PC-3 (cell line): ENCODE measurements around the gene CNTNAP2. TPM values are rescaled to one million over a fixed set of nuclear protein-coding genes. Genes with fewer than 3 reads are reported as not detected.

Experiments
- ATAC-seq: fragments of 200-7000 bp; cut with Tn5 transposase; 2 replicates; pipeline ENCODE4 v1.9.1; 2020; ENCODE audit warnings: mild to moderate bottlenecking, moderate library complexity
- BruUV-seq: library from RNA; stranded (reverse); fragments of 400-500 nt; replicated peaks from 2 replicates; lab custom pipeline; 2021; lab: Mats Ljungman, UMichigan
- CTCF ChIA-PET: fragments of 300-600 bp; sonication (Branson Sonifier 250); formaldehyde crosslinking; loops from one replicate; lab custom pipeline; 2022; ENCODE audit warnings: antibody characterized with exemption; lab: Charles Lee
- POLR2A ChIA-PET: fragments of 300-600 bp; sonication (Branson Sonifier 250); formaldehyde crosslinking; loops from one replicate; lab custom pipeline; 2022; ENCODE audit warnings: antibody characterized with exemption; ENCODE audit not compliant: unreplicated experiment; lab: Charles Lee
- DNase-seq: peaks from one replicate; pipeline ENCODE4 v3.0.0-alpha.2; 2015
- H2AFZ ChIP-seq: fragments of 300-600 bp; sonication (generic); 2 replicates; pipeline ENCODE4 v1.6.0; 2016; ENCODE audit warnings: antibody characterized with exemption, low read length
- H3F3A ChIP-seq: fragments of 300-600 bp; sonication (generic); one replicate; pipeline ENCODE4 v1.6.0; 2017; ENCODE audit warnings: antibody characterized with exemption, low read length, control low read depth, mild to moderate bottlenecking; ENCODE audit not compliant: unreplicated experiment
- H3K27ac ChIP-seq: fragments of 300-600 bp; sonication (generic); 2 replicates; pipeline ENCODE4 v1.5.1; 2016; ENCODE audit warnings: mild to moderate bottlenecking, low read length
- H3K27me3 ChIP-seq: fragments of 300-600 bp; sonication (generic); 2 replicates; pipeline ENCODE4 v1.6.1; 2016; ENCODE audit warnings: low read length, mixed read lengths
- H3K36me3 ChIP-seq: fragments of 300-600 bp; sonication (generic); 2 replicates; pipeline ENCODE4 v1.6.1; 2016; ENCODE audit warnings: low read depth, mixed run types, low read length, mixed read lengths
- H3K4me1 ChIP-seq: fragments of 300-600 bp; sonication (generic); 2 replicates; pipeline ENCODE4 v1.5.1; 2016; ENCODE audit warnings: low read length; ENCODE audit not compliant: insufficient read depth
- H3K4me2 ChIP-seq: fragments of 300-600 bp; sonication (generic); 2 replicates; pipeline ENCODE4 v1.6.0; 2016; ENCODE audit warnings: low read length
- H3K4me3 ChIP-seq: fragments of 300-600 bp; sonication (generic); 2 replicates; pipeline ENCODE4 v1.5.1; 2016; ENCODE audit warnings: mild to moderate bottlenecking, low read length, mixed read lengths
- H3K79me2 ChIP-seq: fragments of 300-600 bp; sonication (generic); 2 replicates; pipeline ENCODE4 v1.6.1; 2017; ENCODE audit warnings: low read length, mixed read lengths
- H3K9ac ChIP-seq: fragments of 300-600 bp; sonication (generic); 2 replicates; pipeline ENCODE4 v1.6.0; 2016; ENCODE audit warnings: mild to moderate bottlenecking, low read length
- H3K9me2 ChIP-seq: fragments of 300-600 bp; sonication (generic); replicated peaks from 2 replicates; pipeline ENCODE4 v1.6.1; 2016; ENCODE audit warnings: mixed run types, low read length, mixed read lengths
- H3K9me3 ChIP-seq: fragments of 300-600 bp; sonication (generic); 2 replicates; pipeline ENCODE4 v1.6.1; 2016; ENCODE audit warnings: low read length, mixed read lengths
- H4K20me1 ChIP-seq: fragments of 300-600 bp; sonication (generic); 2 replicates; pipeline ENCODE4 v1.6.1; 2016; ENCODE audit warnings: low read length, mixed read lengths
- CTCF ChIP-seq: fragments of 300-600 bp; sonication (generic); conservative IDR thresholded peaks from 2 replicates; pipeline ENCODE4 v1.5.1; 2017; ENCODE audit warnings: antibody characterized with exemption, low read depth, mild to moderate bottlenecking, low read length
- EZH2 ChIP-seq: fragments of 300-600 bp; sonication (generic); IDR thresholded peaks from one replicate; pipeline ENCODE4 v1.6.1; 2017; ENCODE audit warnings: antibody characterized with exemption, mild to moderate bottlenecking, low read length; ENCODE audit not compliant: unreplicated experiment
- EZH2phosphoT487 ChIP-seq: fragments of 300-600 bp; sonication (generic); IDR thresholded peaks from 2 replicates; pipeline ENCODE4 v1.6.1; 2018; ENCODE audit warnings: mild to moderate bottlenecking, antibody characterized with exemption, low read length, borderline replicate concordance
- intact Hi-C: fragments of 100-400 bp; cut with micrococcal nuclease; formaldehyde crosslinking; loops from 2 replicates; pipeline ENCODE4 v1.9.0; 2023
- total RNA-seq: library from RNA; depleted of rRNA; stranded (reverse); fragments of >200 nt; gene quantifications from 2 replicates; pipeline ENCODE4 v1.2.3, GENCODE V29; 2014

Gene CNTNAP2
- total RNA-seq, 1 experiment from 2014 or later = 1.5 TPM

GRCh38 chr7:146626912-146627311, 510.3 kb downstream of the CNTNAP2 start:
- no peaks in the 10 kb centered on the region for H3K79me2 ChIP-seq
- no peak overlapping the region for H3K4me3 ChIP-seq
- no peaks in the 10 kb centered on the region for H3K4me1 ChIP-seq
- H3K9me2 ChIP-seq = no peaks in the 10 kb centered on the region
- no peaks in the 10 kb centered on the region for H3K27me3 ChIP-seq
- intact Hi-C loops = no loop called here
- H3K36me3 ChIP-seq = no peaks in the 10 kb centered on the region
- H3K9me3 ChIP-seq = no peaks in the 10 kb centered on the region
- no TSS peak for BruUV-seq
- H2AFZ ChIP-seq = no peak overlapping the region
- DNase-seq (no peak), ATAC-seq (no peak)
- no peaks in the 10 kb centered on the region for H3F3A ChIP-seq
- H4K20me1 ChIP-seq = no peaks in the 10 kb centered on the region
- ChIA-PET POLR2A (no interaction called here), CTCF (no interaction called here)
- no peak overlapping the region for H3K4me2 ChIP-seq
- no peak overlapping the region for H3K27ac ChIP-seq
- no peak for TF ChIP-seq EZH2
- H3K9ac ChIP-seq = no peak overlapping the region

GRCh38 chr7:146635205-146636032, 518.8 kb downstream of the CNTNAP2 start:
- no peaks in the 10 kb centered on the region for H4K20me1 ChIP-seq
- CTCF ChIA-PET = interaction anchor here (0.5 kb wide), 1 partner anchor 427 kb away, joined by 3 read pairs; no protein-coding TSS in a partner anchor
- ATAC-seq = peak; percentile 87
- H3K9ac ChIP-seq = no peak overlapping the region
- TF ChIP-seq EZH2 (no peak), EZH2phosphoT487 (no peak), CTCF (no peak)
- H3K27ac ChIP-seq = peak overlapping the region; percentile 30
- H3F3A ChIP-seq = no peaks in the 10 kb centered on the region
- POLR2A ChIA-PET = no interaction called here
- H3K4me1 ChIP-seq = peaks cover 18% of the 10 kb centered on the region; the same call in 1 of the 2 replicates
- H3K79me2 ChIP-seq = no peaks in the 10 kb centered on the region
- no peaks in the 10 kb centered on the region for H3K36me3 ChIP-seq
- H2AFZ ChIP-seq = peak overlapping the region; percentile 71; the same call in 1 of the 2 replicates
- BruUV-seq = no TSS peak
- intact Hi-C loops = no loop called here
- H3K27me3 ChIP-seq = no peaks in the 10 kb centered on the region
- H3K4me3 ChIP-seq = peak overlapping the region; percentile 44; the same call in 1 of the 2 replicates
- no peaks in the 10 kb centered on the region for H3K9me2 ChIP-seq
- H3K4me2 ChIP-seq = peak overlapping the region; percentile 77
- DNase-seq = peak; percentile 27
- H3K9me3 ChIP-seq = no peaks in the 10 kb centered on the region

- Histone ChIP-seq H3K4me3 (peak overlapping the region; percentile 44; the same call in 1 of the 2 replicates), H3K36me3 (no peaks in the 10 kb centered on the region), H3K9me3 (no peaks in the 10 kb centered on the region), H3K9me2 (no peaks in the 10 kb centered on the region), H3K9ac (no peak overlapping the region), H3F3A (no peaks in the 10 kb centered on the region), H3K79me2 (no peaks in the 10 kb centered on the region), H4K20me1 (no peaks in the 10 kb centered on the region), H3K27ac (peak overlapping the region; percentile 30), H3K27me3 (no peaks in the 10 kb centered on the region), H2AFZ (peak overlapping the region; percentile 71; the same call in 1 of the 2 replicates), H3K4me1 (peaks cover 18% of the 10 kb centered on the region; the same call in 1 of the 2 replicates), H3K4me2 (peak overlapping the region; percentile 77)
- ChIA-PET CTCF (interaction anchor here (0.5 kb wide), 1 partner anchor 427 kb away, joined by 3 read pairs; no protein-coding TSS in a partner anchor), POLR2A (no interaction called here)
- intact Hi-C loops = no loop called here
- ATAC-seq (peak; percentile 50; the same call in 1 of the 2 replicates), DNase-seq (peak; percentile 15)
- TF ChIP-seq EZH2 (no peak), CTCF (no peak), EZH2phosphoT487 (no peak)
- BruUV-seq = no TSS peak
Observed at GRCh38 chr7:146636033-146636356, 519.4 kb downstream of the CNTNAP2 start.
